HepG2 (cell line): ENCODE data around the gene PFKP.

Source experiments
- ADNP ChIP-seq: sonication (generic); formaldehyde crosslinking; IDR thresholded peaks from 2 replicates; pipeline ENCODE4 v1.4.0; 2020; ENCODE audit warnings: missing genetic modification reagents
- CREM ChIP-seq, 2 experiments: sonication (generic) in 1 of 2; formaldehyde crosslinking in 1 of 2; IDR thresholded peaks; 2 replicates each; pipeline versions ENCODE4 v1.4.0 to v1.6.1; 2016 to 2020; ENCODE audit warnings: antibody characterized with exemption in 1 of 2, mild to moderate bottlenecking in 1 of 2, missing genetic modification reagents in 1 of 2
- SCMH1 ChIP-seq: sonication (generic); formaldehyde crosslinking; IDR thresholded peaks from 2 replicates; pipeline ENCODE4 v1.9.0; 2021; ENCODE audit warnings: missing genetic modification reagents, mild to moderate bottlenecking, borderline replicate concordance
- TF ChIP-seq, protein P1 (sequence below): sonication (generic); formaldehyde crosslinking; IDR thresholded peaks from 2 replicates; pipeline ENCODE4 v1.5.0; 2020; ENCODE audit warnings: mild to moderate bottlenecking, missing genetic modification reagents, moderate library complexity

DNA sequence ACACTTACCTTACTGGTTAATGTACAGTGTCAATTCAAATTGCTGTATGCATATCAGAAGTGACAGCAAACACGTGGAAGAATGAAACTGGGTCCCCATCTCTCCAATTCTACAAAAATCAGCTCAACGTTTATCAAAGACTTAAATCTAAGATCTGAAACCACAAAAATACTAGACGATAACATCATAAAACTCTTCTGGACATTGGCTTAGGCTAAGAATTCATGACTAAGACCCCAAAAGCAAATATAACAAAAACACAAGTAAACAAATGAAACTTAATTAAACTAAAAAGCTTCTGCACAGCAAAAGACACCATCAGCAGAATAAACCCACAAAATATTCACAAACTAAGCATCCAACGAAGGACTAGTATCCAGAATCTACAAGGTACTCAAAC, 35.9 kb upstream of the PFKP start:
- TF ChIP-seq SCMH1 (CRISPR knock-in tag): no peak
- TF ChIP-seq, protein P1, sequence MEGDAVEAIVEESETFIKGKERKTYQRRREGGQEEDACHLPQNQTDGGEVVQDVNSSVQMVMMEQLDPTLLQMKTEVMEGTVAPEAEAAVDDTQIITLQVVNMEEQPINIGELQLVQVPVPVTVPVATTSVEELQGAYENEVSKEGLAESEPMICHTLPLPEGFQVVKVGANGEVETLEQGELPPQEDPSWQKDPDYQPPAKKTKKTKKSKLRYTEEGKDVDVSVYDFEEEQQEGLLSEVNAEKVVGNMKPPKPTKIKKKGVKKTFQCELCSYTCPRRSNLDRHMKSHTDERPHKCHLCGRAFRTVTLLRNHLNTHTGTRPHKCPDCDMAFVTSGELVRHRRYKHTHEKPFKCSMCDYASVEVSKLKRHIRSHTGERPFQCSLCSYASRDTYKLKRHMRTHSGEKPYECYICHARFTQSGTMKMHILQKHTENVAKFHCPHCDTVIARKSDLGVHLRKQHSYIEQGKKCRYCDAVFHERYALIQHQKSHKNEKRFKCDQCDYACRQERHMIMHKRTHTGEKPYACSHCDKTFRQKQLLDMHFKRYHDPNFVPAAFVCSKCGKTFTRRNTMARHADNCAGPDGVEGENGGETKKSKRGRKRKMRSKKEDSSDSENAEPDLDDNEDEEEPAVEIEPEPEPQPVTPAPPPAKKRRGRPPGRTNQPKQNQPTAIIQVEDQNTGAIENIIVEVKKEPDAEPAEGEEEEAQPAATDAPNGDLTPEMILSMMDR (CRISPR knock-in tag): no peak
- TF ChIP-seq CREM (IDR thresholded peaks at IDR 0.05): no peak
- TF ChIP-seq CREM (CRISPR knock-in tag; IDR thresholded peaks at IDR 0.05): no peak
- TF ChIP-seq ADNP (CRISPR knock-in tag): no peak
